ENCODE data around the gene RSPH4A.
"Not testable (repeated sequence)": the region's sequence is repeated elsewhere in the genome, so short reads cannot be mapped to it uniquely, and the experiment has no call there.

RSPH4A gene

DNA sequence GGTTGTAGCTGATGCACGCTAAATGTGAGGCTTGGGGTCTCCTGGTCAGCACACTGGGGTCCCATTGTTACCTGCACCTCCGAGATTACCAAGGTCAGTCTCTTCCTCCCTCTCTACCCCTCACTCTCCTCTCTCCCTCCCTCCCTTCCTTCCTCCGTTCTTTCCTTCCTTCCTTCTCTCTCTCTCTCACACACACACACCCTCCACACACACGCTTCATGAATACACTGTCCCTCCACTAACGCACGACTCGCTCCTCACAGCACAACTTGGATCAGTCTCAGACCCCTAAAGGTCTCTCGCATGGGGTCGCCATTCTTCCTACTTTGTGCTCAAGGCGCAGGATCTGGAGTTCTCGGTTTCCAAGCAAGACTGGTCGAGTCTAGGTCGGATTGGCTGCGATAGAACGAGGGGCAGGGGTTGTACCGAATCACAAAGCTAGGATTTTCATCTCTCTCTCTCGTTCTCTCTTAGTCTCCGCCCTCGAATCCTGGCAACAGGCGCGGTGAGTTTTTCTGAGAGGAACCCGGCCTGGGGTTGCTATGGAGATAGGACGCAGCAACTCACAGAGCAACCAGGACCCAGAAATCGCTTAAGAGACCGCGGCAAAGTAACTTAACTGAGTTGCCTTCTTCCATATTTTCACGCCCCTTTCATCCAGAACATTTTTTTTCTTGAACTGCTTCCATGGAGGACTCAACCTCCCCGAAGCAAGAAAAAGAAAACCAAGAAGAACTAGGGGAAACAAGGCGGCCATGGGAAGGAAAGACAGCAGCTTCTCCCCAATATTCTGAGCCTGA lies at the start of gene RSPH4A:
TSS of gene RSPH4A (plus strand) at position 543 of the 800 bp plus-strand sequence. CDS start at position 688, 145 bp downstream.
- DNase-seq (ENCODE audit: low read depth): peak; percentile 14

GRCh38 chr6:116568111-116568510 lies 48.2 kb upstream of the RSPH4A start:
- no peak for DNase-seq (ENCODE audit: low read depth)

GRCh38 chr6:116568821-116569755 lies 47.2 kb upstream of the RSPH4A start:
- no peak for DNase-seq (ENCODE audit: low read depth)

- DNase-seq (ENCODE audit: low read depth): peak; percentile 93
Observed at GRCh38 chr6:116570856-116571682, 45.2 kb upstream of the RSPH4A start, which contains the start of gene RWDD1. Gene RWDD1, plus strand, starts transcription at chr6:116571504. Its CDS starts 79 bp downstream, at chr6:116571583.

DNA sequence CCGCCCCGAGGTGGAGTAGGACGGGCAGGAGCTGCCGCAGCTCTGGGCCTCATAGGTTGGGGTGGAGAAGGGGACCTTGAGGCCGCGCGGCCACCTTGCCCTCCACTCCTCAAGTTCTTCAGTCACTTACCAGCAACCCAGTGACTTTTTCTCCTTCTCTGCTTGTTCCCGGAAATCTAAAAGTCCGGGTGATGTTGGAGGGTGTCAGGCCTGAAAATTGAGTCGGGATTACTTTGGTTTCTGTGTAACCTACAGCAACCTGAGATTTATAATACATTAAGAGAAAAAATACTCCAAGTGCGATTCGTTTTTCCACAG lies 44.6 kb upstream of the RSPH4A start:
- no peak for DNase-seq (ENCODE audit: low read depth)

DNA sequence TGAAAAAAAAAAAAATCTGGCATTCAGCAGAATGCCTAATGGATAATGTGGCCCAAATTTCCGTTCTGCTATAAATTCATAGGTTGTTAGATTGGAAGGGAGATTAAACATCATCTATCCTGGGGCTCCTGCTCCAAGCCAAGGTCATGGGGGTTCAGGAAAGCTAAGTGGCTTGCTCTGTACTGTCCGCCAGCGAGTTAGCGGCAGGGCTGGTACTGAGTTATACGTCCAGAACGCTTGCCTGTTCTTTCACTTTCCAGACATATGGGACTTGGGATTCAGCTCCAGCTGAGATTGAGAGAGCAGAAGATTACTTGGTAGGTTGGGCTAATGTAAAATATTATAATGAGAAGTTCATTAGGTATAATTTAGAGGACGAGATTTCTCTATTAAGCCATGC lies 44.1 kb upstream of the RSPH4A start:
- no peak for DNase-seq (ENCODE audit: low read depth)

- DNase-seq (ENCODE audit: low read depth): no peak
Observed at GRCh38 chr6:116575227-116575626, 41.1 kb upstream of the RSPH4A start.

DNA sequence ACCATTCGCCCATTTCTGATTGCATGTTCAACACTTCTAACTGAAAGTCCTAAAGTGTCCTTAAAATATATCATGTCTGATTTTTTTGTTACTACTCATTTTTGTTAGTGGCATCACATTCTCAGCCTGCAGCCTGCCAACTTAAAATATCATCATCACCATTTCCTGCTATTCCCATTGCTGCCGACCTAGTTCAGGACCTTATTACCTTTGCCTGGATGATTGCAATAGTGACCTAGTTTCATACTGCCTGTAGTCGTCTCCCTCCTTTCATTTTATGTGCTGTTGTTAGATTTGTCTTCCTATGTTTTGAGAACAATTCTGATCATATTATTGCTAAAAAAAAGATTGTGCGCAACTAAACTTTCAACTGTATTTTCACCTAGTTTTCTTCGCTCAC lies 38.8 kb upstream of the RSPH4A start:
- no peak for DNase-seq (ENCODE audit: low read depth)

GRCh38 chr6:116578335-116578734 lies 37.9 kb upstream of the RSPH4A start:
- no peak for DNase-seq (ENCODE audit: low read depth)

- DNase-seq (ENCODE audit: low read depth): no peak
Observed at GRCh38 chr6:116579143-116579542, 37.1 kb upstream of the RSPH4A start.

GRCh38 chr6:116580198-116580597 lies 36.1 kb upstream of the RSPH4A start:
- DNase-seq (ENCODE audit: low read depth): no peak

- no peak for DNase-seq (ENCODE audit: low read depth)
Observed at GRCh38 chr6:116586276-116586675, 30.0 kb upstream of the RSPH4A start.

GRCh38 chr6:116586738-116587137 lies 29.5 kb upstream of the RSPH4A start:
- DNase-seq (ENCODE audit: low read depth): no peak

- no peak for DNase-seq (ENCODE audit: low read depth)
Observed at GRCh38 chr6:116595247-116595646, 21.0 kb upstream of the RSPH4A start.

DNA sequence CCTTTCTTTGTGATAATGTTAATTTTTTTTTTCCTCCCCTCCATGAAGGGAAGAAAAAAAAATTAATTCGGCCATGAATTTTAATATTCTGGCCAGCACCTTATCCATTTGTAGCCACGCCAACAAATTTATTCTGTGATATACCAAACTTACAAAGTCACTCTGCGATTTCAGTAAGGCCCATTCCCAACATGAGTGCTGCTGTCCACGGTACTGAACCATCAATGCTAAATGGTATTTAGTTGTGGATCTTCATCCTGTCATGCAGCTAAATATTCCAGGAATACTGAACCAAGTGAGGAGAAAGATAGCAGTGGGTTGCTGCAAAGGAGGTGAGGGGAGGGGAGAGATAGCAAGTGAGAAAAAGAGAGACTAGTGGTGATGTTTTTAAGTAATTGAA lies 19.5 kb upstream of the RSPH4A start:
- DNase-seq (ENCODE audit: low read depth): no peak

DNA sequence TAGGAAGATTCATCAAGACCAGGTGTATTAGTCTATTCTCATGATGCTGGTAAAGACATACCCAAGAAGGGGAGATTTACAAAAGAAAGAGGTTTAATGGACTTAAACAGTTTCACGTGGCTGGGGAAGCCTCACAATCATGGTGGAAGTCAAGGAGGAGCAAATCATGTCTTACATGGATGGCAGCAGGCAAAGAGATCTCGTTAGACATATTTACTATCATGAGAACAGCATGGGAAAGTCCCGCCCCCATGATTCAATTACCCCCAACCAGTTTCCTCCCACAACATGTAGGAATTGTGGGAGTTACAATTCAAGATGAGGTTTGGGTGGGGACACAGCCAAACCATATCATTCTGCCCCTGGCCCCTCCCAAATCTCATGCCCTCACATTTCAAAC lies 12.4 kb upstream of the RSPH4A start:
- DNase-seq (ENCODE audit: low read depth): not testable (repeated sequence)

DNA sequence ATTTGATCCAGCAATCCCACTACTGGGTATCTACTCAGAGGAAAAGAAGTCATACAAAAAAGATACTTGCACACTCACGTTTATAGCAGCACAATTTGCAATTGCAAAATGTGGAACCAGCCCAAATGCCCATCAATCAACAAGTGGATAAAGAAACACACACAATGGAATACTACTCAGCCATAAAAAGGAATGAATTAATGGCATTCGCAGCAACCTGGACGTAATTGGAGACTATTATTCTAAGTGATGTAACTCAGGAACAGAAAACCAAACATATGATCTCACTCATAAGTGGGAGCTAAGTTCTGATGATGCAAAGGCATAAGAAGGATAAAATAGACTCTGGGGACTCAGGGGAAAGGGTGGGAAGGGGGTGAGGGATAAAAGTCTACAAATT lies 11.4 kb upstream of the RSPH4A start:
- DNase-seq (ENCODE audit: low read depth): not testable (repeated sequence)

GRCh38 chr6:116605935-116606334 lies 10.3 kb upstream of the RSPH4A start:
- DNase-seq (ENCODE audit: low read depth): no peak

GRCh38 chr6:116611056-116611455 lies 5.2 kb upstream of the RSPH4A start:
- no peak for DNase-seq (ENCODE audit: low read depth)

DNA sequence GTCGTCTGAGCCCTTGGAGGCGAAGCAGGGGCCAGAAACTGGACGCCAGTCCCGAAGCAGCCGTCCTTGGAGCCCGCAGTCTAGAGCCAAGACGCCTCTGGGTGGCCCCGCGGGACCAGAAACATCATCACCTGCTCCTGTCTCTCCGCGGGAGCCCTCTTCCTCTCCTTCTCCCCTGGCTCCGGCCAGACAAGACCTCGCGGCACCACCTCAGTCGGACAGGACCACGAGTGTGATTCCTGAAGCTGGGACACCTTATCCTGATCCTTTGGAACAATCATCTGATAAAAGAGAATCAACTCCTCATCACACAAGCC lies 416 bp downstream of the RSPH4A start:
- DNase-seq (ENCODE audit: low read depth): no peak

DNA sequence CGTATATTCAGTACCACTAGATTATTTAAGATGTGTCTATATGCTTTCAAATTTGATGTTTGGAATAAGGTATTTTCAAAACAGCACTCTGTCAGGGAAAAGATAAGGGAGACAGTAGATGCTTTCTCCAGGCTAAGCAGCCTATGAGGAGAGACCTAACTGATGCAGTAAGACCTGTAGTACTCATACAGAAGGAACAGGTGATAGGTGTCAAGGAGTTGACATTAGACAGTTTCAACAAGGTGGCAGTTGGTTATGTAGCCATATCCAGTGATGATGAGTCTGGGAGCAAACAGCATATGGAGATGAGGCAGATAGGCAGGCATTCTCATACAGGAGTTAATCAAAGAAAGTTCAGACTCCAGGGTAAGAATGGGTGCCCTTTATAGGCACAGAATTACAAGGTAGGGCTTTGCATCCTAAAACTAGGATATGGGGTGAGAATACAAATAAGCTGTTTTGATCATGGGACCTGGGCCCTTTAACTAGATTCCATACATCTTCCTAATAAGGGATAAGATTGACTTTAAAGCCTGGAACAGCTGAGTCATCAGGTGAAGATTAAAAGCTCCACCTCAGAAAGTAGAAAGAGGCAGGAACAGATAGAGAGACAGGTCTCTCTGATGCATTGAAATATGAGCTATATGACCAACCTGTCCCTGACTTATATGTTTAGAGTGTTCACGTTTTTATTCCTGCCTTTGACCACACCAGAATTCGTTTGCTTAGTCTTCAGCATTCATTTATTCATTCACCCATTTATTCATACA lies 7.9 kb downstream of the RSPH4A start:
- no peak for DNase-seq (ENCODE audit: low read depth)

- no peak for DNase-seq (ENCODE audit: low read depth)
Observed at GRCh38 chr6:116625872-116626271, 9.6 kb downstream of the RSPH4A start.

Data from activated T-cell treated with anti-CD3 and anti-CD28 coated beads for 1 hour (primary cell).